Measurements from ENCODE around the gene FAM222A. TPM values are rescaled to one million over a fixed set of nuclear protein-coding genes. Genes with fewer than 3 reads are reported as not detected.

The FAM222A gene
- total RNA-seq, 4 donors from 2014 or later: 7.0 to 24.3 (median 13.5) TPM

DNA sequence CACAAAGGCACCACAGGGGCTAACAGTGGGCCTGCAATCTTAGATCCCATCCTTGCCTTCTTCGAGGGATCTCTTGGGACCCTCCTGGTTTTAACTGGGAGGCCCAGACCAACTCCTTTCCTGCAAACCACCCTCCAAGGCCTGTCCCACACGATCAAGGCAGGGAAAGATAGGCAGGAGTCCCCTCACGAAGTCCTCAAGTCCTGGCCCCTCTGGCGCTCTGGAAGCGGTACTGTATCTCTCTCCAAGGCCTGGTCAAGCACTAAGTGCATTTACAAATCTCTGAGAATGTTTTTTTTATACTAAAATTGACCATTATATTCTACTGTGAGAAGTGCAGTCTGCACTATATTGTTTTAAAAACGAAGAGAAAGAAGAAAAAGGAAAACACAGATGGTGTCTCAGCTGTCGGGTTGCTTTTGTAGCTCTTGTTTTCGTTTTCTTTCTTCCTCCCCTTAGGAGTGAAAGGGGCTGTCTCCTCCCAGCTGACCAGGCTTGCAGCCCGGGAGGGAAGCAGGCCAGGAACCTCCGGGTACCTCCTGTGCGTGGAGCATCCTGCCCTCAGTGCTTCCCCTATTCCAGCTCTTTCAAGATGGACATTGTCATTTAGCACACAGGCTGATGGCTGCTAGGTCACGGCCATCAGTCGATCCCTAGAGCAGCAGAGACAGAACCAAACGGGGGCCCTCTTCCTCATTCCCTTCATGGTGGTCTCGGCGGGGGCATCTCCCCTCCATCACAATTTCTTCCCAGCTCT, 56.7 kb downstream of the FAM222A start:
- ATAC-seq (no peak), DNase-seq (no peak)
- Histone ChIP-seq H3K4me1 (peaks cover 7 to 12% of the 10 kb centered on the region in 2 donors), H3K27me3 (no peaks in the 10 kb centered on the region), H3K27ac (no peak overlapping the region), H3K4me3 (no peak overlapping the region), H3K9me3 (no peaks in the 10 kb centered on the region), H3K36me3 (no peaks in the 10 kb centered on the region)
- TF ChIP-seq, protein P1, sequence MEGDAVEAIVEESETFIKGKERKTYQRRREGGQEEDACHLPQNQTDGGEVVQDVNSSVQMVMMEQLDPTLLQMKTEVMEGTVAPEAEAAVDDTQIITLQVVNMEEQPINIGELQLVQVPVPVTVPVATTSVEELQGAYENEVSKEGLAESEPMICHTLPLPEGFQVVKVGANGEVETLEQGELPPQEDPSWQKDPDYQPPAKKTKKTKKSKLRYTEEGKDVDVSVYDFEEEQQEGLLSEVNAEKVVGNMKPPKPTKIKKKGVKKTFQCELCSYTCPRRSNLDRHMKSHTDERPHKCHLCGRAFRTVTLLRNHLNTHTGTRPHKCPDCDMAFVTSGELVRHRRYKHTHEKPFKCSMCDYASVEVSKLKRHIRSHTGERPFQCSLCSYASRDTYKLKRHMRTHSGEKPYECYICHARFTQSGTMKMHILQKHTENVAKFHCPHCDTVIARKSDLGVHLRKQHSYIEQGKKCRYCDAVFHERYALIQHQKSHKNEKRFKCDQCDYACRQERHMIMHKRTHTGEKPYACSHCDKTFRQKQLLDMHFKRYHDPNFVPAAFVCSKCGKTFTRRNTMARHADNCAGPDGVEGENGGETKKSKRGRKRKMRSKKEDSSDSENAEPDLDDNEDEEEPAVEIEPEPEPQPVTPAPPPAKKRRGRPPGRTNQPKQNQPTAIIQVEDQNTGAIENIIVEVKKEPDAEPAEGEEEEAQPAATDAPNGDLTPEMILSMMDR (IDR thresholded peaks at IDR 0.05 in 4 of 5, conservative IDR thresholded peaks at IDR 0.05 in 1 of 5): no peak
- no peak for TF ChIP-seq POLR2A (IDR thresholded peaks at IDR 0.05)
- intact Hi-C loops (cut with DNase I; ENCODE audit: low total_unique reads): loop anchor here (10.0 kb wide), 1 partner anchor 345 kb away; no protein-coding TSS in a partner anchor
- in situ Hi-C loops (cut with MboI; ENCODE audit: low sequenced_read_pairs in 4 of 4): loop anchor here (5.0 to 10.0 kb wide), 2 partner anchors 168 to 245 kb away; no protein-coding TSS in a partner anchor

DNA sequence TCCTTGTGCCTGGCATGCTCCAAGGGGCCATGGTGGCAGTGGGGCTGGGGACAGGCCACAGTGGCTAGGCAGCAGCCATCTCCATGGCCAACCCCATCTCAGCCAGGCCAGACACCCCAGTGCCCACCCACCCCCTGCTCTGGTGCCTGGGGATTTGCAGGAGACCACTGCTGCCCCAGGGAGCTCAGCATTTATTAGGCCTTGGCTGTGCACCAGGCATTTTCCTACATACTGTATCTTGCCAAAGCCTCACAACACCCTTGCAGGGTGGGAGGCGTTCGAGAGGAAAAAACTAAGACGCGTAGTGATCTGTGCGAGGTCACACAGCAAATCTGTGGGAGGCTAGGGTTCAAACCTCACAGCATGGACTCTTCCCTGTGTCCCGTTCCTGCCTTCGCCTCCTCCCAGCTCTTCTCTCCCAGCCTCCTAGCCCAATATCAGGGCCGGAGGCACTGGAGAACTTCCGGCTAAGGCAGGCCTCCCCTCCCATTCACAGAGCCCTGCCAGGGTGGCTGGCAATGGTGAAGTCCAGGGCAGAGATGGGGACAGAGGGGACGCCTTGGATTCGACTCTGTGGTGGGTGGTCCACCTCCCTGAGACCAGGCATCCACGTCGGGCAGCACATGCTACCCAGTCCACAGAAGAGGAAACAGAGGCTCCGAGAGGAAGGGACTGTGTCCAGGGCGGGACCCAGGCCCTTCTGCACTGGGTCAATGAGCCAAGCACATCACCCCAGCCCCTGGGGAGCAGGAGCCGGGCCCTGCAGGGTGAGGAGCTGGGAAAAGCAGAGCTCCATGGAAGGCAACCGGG, 57.4 kb downstream of the FAM222A start:
- intact Hi-C loops (cut with DNase I; ENCODE audit: low total_unique reads): loop anchor here (10.0 kb wide), 1 partner anchor 346 kb away; no protein-coding TSS in a partner anchor
- DNase-seq (no peak), ATAC-seq (no peak)
- Histone ChIP-seq H3K27me3 (no peaks in the 10 kb centered on the region), H3K9me3 (no peaks in the 10 kb centered on the region), H3K4me3 (no peak overlapping the region), H3K4me1 (peaks cover 7 to 12% of the 10 kb centered on the region in 2 donors), H3K27ac (no peak overlapping the region), H3K36me3 (no peaks in the 10 kb centered on the region)
- TF ChIP-seq, protein P1 (IDR thresholded peaks at IDR 0.05 in 4 of 5, conservative IDR thresholded peaks at IDR 0.05 in 1 of 5): no peak
- TF ChIP-seq POLR2A (IDR thresholded peaks at IDR 0.05): no peak
- in situ Hi-C loops (cut with MboI; ENCODE audit: low sequenced_read_pairs in 4 of 4): loop anchor here (5.0 to 10.0 kb wide), 2 partner anchors 169 to 246 kb away; no protein-coding TSS in a partner anchor

DNA sequence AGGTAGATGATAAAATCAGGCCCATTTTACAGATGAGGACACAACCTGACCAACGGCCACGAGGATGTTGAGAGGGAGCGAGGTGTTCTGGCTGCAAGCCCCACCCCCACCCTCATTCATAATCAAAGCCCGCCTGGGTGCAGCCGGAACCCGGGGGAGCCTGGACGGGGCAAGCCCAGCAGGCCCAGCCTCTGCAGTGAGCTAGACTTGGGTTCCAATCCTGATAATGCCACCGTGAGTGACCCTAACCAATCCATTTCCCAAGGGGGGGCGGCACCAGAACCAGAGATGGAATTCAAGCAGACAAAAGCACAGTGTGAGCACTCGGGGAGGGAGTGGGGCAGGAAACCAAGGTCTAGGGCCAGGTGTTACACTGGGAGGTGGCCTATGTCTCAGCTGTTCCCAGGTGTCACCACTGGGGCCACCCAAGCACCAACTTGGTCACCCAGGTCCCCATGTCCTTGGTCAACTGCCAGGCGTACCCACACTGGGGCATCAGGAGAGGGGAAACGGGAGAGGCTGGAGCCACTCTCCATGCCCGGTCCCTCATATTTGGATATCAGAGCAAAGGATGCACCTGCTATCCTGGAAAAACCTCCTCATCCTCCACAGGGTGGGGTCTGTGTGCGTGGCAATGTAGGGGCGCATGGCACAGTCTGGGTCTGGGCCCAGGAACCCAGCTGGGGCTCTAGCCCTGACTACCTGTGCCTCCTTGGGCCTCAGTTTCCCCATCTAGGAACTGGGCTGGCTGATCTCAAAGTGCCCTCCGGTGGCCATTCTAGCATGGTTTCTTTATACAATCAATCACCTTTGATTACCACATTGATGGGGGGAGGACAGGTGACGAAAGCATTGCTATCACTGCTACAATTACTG, 58.4 kb downstream of the FAM222A start:
- DNase-seq: no peak
- TF ChIP-seq, protein P1 (IDR thresholded peaks at IDR 0.05 in 4 of 5, conservative IDR thresholded peaks at IDR 0.05 in 1 of 5): no peak
- TF ChIP-seq POLR2A (IDR thresholded peaks at IDR 0.05): no peak
- in situ Hi-C loops (cut with MboI; ENCODE audit: low sequenced_read_pairs in 4 of 4): loop anchor here (5.0 to 10.0 kb wide), 2 partner anchors 170 to 247 kb away; no protein-coding TSS in a partner anchor

More for the DNA sequence above, 58.4 kb downstream of the FAM222A start:
- Histone ChIP-seq H3K4me3 (no peak overlapping the region), H3K4me1 (peaks cover 7 to 12% of the 10 kb centered on the region in 2 donors), H3K36me3 (no peaks in the 10 kb centered on the region), H3K27ac (no peak overlapping the region), H3K9me3 (no peaks in the 10 kb centered on the region), H3K27me3 (no peaks in the 10 kb centered on the region)
- intact Hi-C loops (cut with DNase I; ENCODE audit: low total_unique reads): loop anchor here (10.0 kb wide), 1 partner anchor 347 kb away; no protein-coding TSS in a partner anchor
- no peak for ATAC-seq

Measured in gastrocnemius medialis (tissue), 4 donors.